Measurements from ENCODE around the gene JAZF1.

JAZF1 gene

GRCh38 chr7:27966219-27966780, 214.3 kb downstream of the JAZF1 start:
- DNase-seq (ENCODE audit: low read depth), result no peak

GRCh38 chr7:27965650-27966049, 214.9 kb downstream of the JAZF1 start:
- no peak for DNase-seq (ENCODE audit: low read depth)

- DNase-seq (ENCODE audit: low read depth), result no peak
Measured at GRCh38 chr7:27964820-27965219, 215.8 kb downstream of the JAZF1 start.

- no peak for DNase-seq (ENCODE audit: low read depth)
Measured at GRCh38 chr7:27963056-27963455, 217.5 kb downstream of the JAZF1 start.

- no peak for DNase-seq (ENCODE audit: low read depth)
Measured at GRCh38 chr7:27962273-27962672, 218.3 kb downstream of the JAZF1 start.

GRCh38 chr7:27961255-27961654, 219.3 kb downstream of the JAZF1 start:
- no peak for DNase-seq (ENCODE audit: low read depth)

GRCh38 chr7:27960415-27960814, 220.2 kb downstream of the JAZF1 start:
- DNase-seq (ENCODE audit: low read depth), result no peak

- no peak for DNase-seq (ENCODE audit: low read depth)
Measured at GRCh38 chr7:27958933-27959548, 221.6 kb downstream of the JAZF1 start.

GRCh38 chr7:27955596-27955995, 225.0 kb downstream of the JAZF1 start:
- no peak for DNase-seq (ENCODE audit: low read depth)

GRCh38 chr7:27955011-27955410, 225.6 kb downstream of the JAZF1 start:
- DNase-seq (ENCODE audit: low read depth), result no peak

- DNase-seq (ENCODE audit: low read depth), result no peak
Measured at GRCh38 chr7:27953777-27954176, 226.8 kb downstream of the JAZF1 start.

GRCh38 chr7:27953361-27953760, 227.2 kb downstream of the JAZF1 start:
- no peak for DNase-seq (ENCODE audit: low read depth)

- no peak for DNase-seq (ENCODE audit: low read depth)
Measured at GRCh38 chr7:27952456-27953285, 227.9 kb downstream of the JAZF1 start.

- no peak for DNase-seq (ENCODE audit: low read depth)
Measured at GRCh38 chr7:27950123-27950522, 230.5 kb downstream of the JAZF1 start.

- no peak for DNase-seq (ENCODE audit: low read depth)
Measured at GRCh38 chr7:27948861-27949260, 231.7 kb downstream of the JAZF1 start.

- DNase-seq (ENCODE audit: low read depth), result no peak
Measured at GRCh38 chr7:27947586-27948278, 232.9 kb downstream of the JAZF1 start.

GRCh38 chr7:27946351-27946750, 234.2 kb downstream of the JAZF1 start:
- DNase-seq (ENCODE audit: low read depth), result no peak

GRCh38 chr7:27945058-27945795, 235.4 kb downstream of the JAZF1 start:
- no peak for DNase-seq (ENCODE audit: low read depth)

- DNase-seq (ENCODE audit: low read depth), result no peak
Measured at GRCh38 chr7:27944643-27945042, 236.0 kb downstream of the JAZF1 start.

GRCh38 chr7:27943241-27943640, 237.4 kb downstream of the JAZF1 start:
- no peak for DNase-seq (ENCODE audit: low read depth)

GRCh38 chr7:27942711-27943110, 237.9 kb downstream of the JAZF1 start:
- no peak for DNase-seq (ENCODE audit: low read depth)

- DNase-seq (ENCODE audit: low read depth), result no peak
Measured at GRCh38 chr7:27941522-27941921, 239.1 kb downstream of the JAZF1 start.
